ENCODE measurements around the gene ADGRL2.

The ADGRL2 gene

GRCh38 chr1:81887421-81888144, 86.8 kb downstream of the ADGRL2 start:
- H3K36me3 ChIP-seq (ENCODE audit: control insufficient read depth, insufficient read depth, low read length), result no peaks in the 10 kb centered on the region
- H3K4me3 ChIP-seq (ENCODE audit: low read length), result no peak overlapping the region

GRCh38 chr1:81889166-81889565, 88.4 kb downstream of the ADGRL2 start:
- Histone ChIP-seq H3K9me3 (ENCODE audit: control insufficient read depth, low read length) (no peaks in the 10 kb centered on the region), H3K4me1 (ENCODE audit: control insufficient read depth, insufficient read depth, low read length) (no peaks in the 10 kb centered on the region), H3K36me3 (ENCODE audit: control insufficient read depth, insufficient read depth, low read length) (no peaks in the 10 kb centered on the region), H3K27me3 (ENCODE audit: control insufficient read depth, insufficient read depth, low read length) (no peaks in the 10 kb centered on the region), H3K9ac (ENCODE audit: low read length) (no peak overlapping the region), H3K4me3 (ENCODE audit: low read length) (no peak overlapping the region)

More at GRCh38 chr1:81887421-81888144, 86.8 kb downstream of the ADGRL2 start:
- H3K9ac ChIP-seq (ENCODE audit: low read length), result no peak overlapping the region
- no peaks in the 10 kb centered on the region for H3K4me1 ChIP-seq (ENCODE audit: control insufficient read depth, insufficient read depth, low read length)
- H3K27me3 ChIP-seq (ENCODE audit: control insufficient read depth, insufficient read depth, low read length), result no peaks in the 10 kb centered on the region
- no peaks in the 10 kb centered on the region for H3K9me3 ChIP-seq (ENCODE audit: control insufficient read depth, low read length)

DNA sequence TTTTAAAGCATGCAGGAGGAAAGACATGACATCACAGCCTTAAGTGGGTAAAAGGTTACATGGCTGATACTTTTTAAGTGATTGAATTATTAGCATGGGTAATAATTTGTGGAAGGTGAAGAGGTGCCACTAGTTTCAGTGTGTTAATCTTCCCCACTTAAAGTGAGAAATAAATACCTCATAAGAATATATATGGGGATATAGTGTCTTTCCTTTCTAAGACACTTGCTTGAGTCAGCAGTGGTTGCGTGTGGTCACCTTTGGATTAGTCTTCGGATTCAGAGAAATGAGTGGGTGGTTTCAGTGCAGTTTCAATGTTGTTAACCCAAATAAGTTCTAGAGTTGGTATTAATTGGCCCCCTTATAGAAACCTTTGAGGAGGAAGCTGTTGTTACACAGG, 94.1 kb downstream of the ADGRL2 start:
- Histone ChIP-seq H3K27me3 (ENCODE audit: control insufficient read depth, insufficient read depth, low read length) (no peaks in the 10 kb centered on the region), H3K9me3 (ENCODE audit: control insufficient read depth, low read length) (no peaks in the 10 kb centered on the region), H3K4me1 (ENCODE audit: control insufficient read depth, insufficient read depth, low read length) (no peaks in the 10 kb centered on the region), H3K9ac (ENCODE audit: low read length) (no peak overlapping the region), H3K36me3 (ENCODE audit: control insufficient read depth, insufficient read depth, low read length) (no peaks in the 10 kb centered on the region), H3K4me3 (ENCODE audit: low read length) (no peak overlapping the region)

DNA sequence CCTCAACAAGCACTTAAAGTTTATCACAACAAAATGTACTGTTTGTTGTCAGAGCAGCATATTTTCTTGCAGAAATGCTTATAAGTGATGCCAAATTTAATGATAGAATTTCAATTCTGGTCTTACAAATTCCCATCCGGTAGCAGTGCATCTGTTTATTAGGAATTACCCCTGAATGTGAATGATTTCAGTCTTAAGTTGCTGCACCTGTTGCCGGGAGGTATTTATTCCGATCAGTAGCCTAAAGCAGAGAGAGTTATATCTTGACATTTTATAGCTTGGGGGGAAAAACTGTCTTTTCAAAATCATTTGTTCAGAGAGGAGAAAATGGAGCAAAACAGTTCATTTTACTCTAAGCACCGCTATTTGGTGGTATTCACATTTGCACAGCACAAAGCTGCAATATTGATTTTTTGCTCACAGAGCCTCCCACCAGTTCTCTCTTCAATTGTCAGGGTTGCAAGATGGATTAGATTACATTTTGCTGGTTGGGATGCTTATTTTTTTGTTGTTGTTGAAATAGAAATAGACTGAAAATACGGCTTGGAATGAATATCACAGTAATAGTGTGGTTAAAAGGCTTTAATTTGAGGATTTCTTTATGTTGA, 98.6 kb downstream of the ADGRL2 start:
- Histone ChIP-seq H3K4me3 (ENCODE audit: low read length) (no peak overlapping the region), H3K27me3 (ENCODE audit: control insufficient read depth, insufficient read depth, low read length) (no peaks in the 10 kb centered on the region), H3K36me3 (ENCODE audit: control insufficient read depth, insufficient read depth, low read length) (no peaks in the 10 kb centered on the region), H3K9me3 (ENCODE audit: control insufficient read depth, low read length) (no peaks in the 10 kb centered on the region), H3K9ac (ENCODE audit: low read length) (no peak overlapping the region), H3K4me1 (ENCODE audit: control insufficient read depth, insufficient read depth, low read length) (no peaks in the 10 kb centered on the region)

DNA sequence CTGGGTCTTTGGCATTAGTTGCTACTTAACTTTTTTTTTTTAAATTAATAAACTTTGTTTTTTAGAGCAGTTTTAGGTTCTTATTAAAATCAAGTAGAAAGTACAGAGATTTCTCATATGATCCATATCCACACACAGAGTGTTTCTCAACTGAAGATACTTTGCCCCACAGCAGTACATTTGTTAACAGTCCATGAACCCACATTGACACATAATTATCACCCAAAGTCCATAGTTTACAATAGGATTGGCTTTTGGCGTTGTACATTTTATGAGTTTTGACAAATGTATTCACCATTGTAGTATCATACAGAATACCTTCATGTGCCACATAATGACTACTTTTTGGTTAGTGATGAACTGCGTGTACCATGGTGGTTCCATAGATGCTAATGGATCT, 106.8 kb downstream of the ADGRL2 start:
- Histone ChIP-seq H3K36me3 (ENCODE audit: control insufficient read depth, insufficient read depth, low read length) (no peaks in the 10 kb centered on the region), H3K9me3 (ENCODE audit: control insufficient read depth, low read length) (no peaks in the 10 kb centered on the region), H3K4me3 (ENCODE audit: low read length) (no peak overlapping the region), H3K9ac (ENCODE audit: low read length) (no peak overlapping the region), H3K27me3 (ENCODE audit: control insufficient read depth, insufficient read depth, low read length) (no peaks in the 10 kb centered on the region), H3K4me1 (ENCODE audit: control insufficient read depth, insufficient read depth, low read length) (no peaks in the 10 kb centered on the region)

GRCh38 chr1:81912383-81912782, 111.6 kb downstream of the ADGRL2 start:
- Histone ChIP-seq H3K9ac (ENCODE audit: low read length) (no peak overlapping the region), H3K4me3 (ENCODE audit: low read length) (no peak overlapping the region), H3K27me3 (ENCODE audit: control insufficient read depth, insufficient read depth, low read length) (no peaks in the 10 kb centered on the region), H3K4me1 (ENCODE audit: control insufficient read depth, insufficient read depth, low read length) (no peaks in the 10 kb centered on the region), H3K36me3 (ENCODE audit: control insufficient read depth, insufficient read depth, low read length) (no peaks in the 10 kb centered on the region), H3K9me3 (ENCODE audit: control insufficient read depth, low read length) (no peaks in the 10 kb centered on the region)

- H3K4me3 ChIP-seq (ENCODE audit: low read length), result no peak overlapping the region
- H3K4me1 ChIP-seq (ENCODE audit: control insufficient read depth, insufficient read depth, low read length), result no peaks in the 10 kb centered on the region
- H3K36me3 ChIP-seq (ENCODE audit: control insufficient read depth, insufficient read depth, low read length), result no peaks in the 10 kb centered on the region
- no peak overlapping the region for H3K9ac ChIP-seq (ENCODE audit: low read length)
- H3K9me3 ChIP-seq (ENCODE audit: control insufficient read depth, low read length), result no peaks in the 10 kb centered on the region
- H3K27me3 ChIP-seq (ENCODE audit: control insufficient read depth, insufficient read depth, low read length), result no peaks in the 10 kb centered on the region
These were observed 115.2 kb downstream of the ADGRL2 start for GRCh38 chr1:81915937-81916336.

DNA sequence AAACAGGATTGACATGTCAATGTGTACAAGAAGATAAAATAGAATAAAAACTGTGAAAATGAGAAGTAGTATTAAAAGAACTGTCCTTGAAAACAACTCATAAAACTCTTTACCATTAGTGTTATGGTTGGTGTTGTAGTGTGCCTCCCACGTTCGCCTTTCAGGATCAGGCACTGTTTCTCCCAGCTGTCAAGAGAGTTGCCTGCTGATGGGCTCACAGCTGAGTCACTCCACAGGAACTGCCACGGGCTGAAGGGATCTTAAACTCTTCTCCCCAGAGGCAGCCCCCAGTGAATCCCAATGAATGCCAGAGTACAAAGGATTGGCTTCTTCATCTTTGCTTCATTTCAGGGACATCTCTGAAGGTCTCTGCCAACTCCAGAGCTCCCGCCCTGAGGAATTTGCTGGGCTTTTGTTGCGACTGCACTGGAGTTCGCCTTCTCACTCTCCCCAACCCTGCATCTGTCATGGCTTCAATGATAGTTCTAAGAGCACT, 119.6 kb downstream of the ADGRL2 start:
- Histone ChIP-seq H3K4me3 (ENCODE audit: low read length) (no peak overlapping the region), H3K9ac (ENCODE audit: low read length) (no peak overlapping the region)

GRCh38 chr1:81920886-81921285, 120.2 kb downstream of the ADGRL2 start:
- no peaks in the 10 kb centered on the region for H3K9me3 ChIP-seq (ENCODE audit: control insufficient read depth, low read length)
- H3K36me3 ChIP-seq (ENCODE audit: control insufficient read depth, insufficient read depth, low read length), result no peaks in the 10 kb centered on the region
- no peaks in the 10 kb centered on the region for H3K27me3 ChIP-seq (ENCODE audit: control insufficient read depth, insufficient read depth, low read length)
- H3K4me1 ChIP-seq (ENCODE audit: control insufficient read depth, insufficient read depth, low read length), result no peaks in the 10 kb centered on the region
- no peak overlapping the region for H3K9ac ChIP-seq (ENCODE audit: low read length)
- no peak overlapping the region for H3K4me3 ChIP-seq (ENCODE audit: low read length)

More for the DNA sequence above, 119.6 kb downstream of the ADGRL2 start:
- no peaks in the 10 kb centered on the region for H3K27me3 ChIP-seq (ENCODE audit: control insufficient read depth, insufficient read depth, low read length)
- H3K4me1 ChIP-seq (ENCODE audit: control insufficient read depth, insufficient read depth, low read length), result no peaks in the 10 kb centered on the region
- no peaks in the 10 kb centered on the region for H3K9me3 ChIP-seq (ENCODE audit: control insufficient read depth, low read length)
- no peaks in the 10 kb centered on the region for H3K36me3 ChIP-seq (ENCODE audit: control insufficient read depth, insufficient read depth, low read length)

- Histone ChIP-seq H3K27me3 (ENCODE audit: control insufficient read depth, insufficient read depth, low read length) (no peaks in the 10 kb centered on the region), H3K36me3 (ENCODE audit: control insufficient read depth, insufficient read depth, low read length) (no peaks in the 10 kb centered on the region), H3K9ac (ENCODE audit: low read length) (no peak overlapping the region), H3K4me3 (ENCODE audit: low read length) (no peak overlapping the region), H3K9me3 (ENCODE audit: control insufficient read depth, low read length) (no peaks in the 10 kb centered on the region), H3K4me1 (ENCODE audit: control insufficient read depth, insufficient read depth, low read length) (no peaks in the 10 kb centered on the region)
These were observed 120.6 kb downstream of the ADGRL2 start for GRCh38 chr1:81921344-81921743.

GRCh38 chr1:81921851-81922462, 121.2 kb downstream of the ADGRL2 start:
- Histone ChIP-seq H3K9me3 (ENCODE audit: control insufficient read depth, low read length) (no peaks in the 10 kb centered on the region), H3K36me3 (ENCODE audit: control insufficient read depth, insufficient read depth, low read length) (no peaks in the 10 kb centered on the region), H3K9ac (ENCODE audit: low read length) (no peak overlapping the region), H3K4me3 (ENCODE audit: low read length) (no peak overlapping the region), H3K4me1 (ENCODE audit: control insufficient read depth, insufficient read depth, low read length) (no peaks in the 10 kb centered on the region), H3K27me3 (ENCODE audit: control insufficient read depth, insufficient read depth, low read length) (no peaks in the 10 kb centered on the region)

DNA sequence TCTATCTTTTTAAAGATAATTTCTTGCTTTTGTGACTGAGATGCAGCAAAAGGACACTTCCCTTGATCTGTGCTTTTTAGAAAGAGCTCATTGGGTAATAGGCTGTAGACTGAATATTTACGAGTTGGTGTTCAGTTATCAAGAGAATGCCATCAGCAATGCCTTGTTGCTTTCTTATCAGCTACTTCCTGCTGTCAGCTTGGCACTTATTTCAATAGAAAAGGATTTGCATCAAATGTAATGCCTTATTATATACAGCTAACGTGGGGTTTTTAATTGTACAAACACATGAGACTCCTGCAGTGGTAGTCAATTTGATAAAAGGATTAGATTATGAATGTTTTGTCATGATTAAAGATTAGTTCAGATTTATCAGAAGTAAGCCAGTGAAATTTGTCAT, 122.2 kb downstream of the ADGRL2 start:
- H3K9ac ChIP-seq (ENCODE audit: low read length), result no peak overlapping the region
- H3K27me3 ChIP-seq (ENCODE audit: control insufficient read depth, insufficient read depth, low read length), result no peaks in the 10 kb centered on the region
- H3K4me1 ChIP-seq (ENCODE audit: control insufficient read depth, insufficient read depth, low read length), result no peaks in the 10 kb centered on the region
- H3K4me3 ChIP-seq (ENCODE audit: low read length), result no peak overlapping the region
- no peaks in the 10 kb centered on the region for H3K9me3 ChIP-seq (ENCODE audit: control insufficient read depth, low read length)
- no peaks in the 10 kb centered on the region for H3K36me3 ChIP-seq (ENCODE audit: control insufficient read depth, insufficient read depth, low read length)

Data from mucosa of stomach (tissue), 1 donor.